Smooth muscle cell of the pulmonary artery (primary cell): ENCODE data around the gene GSTM1. TPM values are rescaled to one million over a fixed set of nuclear protein-coding genes. Genes with fewer than 3 reads are reported as not detected.

ENCODE experiments used
- total RNA-seq: library from RNA; depleted of rRNA; stranded (reverse); fragments of >200 nt; gene quantifications from 2 replicates; pipeline ENCODE4 v1.2.3, GENCODE V29; 2014

GSTM1 gene
- total RNA-seq = not detected in 2 replicates

GRCh38 chr1:109687641-109688499 is at the start of gene GSTM1:
Gene GSTM1, plus strand, starts transcription at chr1:109687817. Its CDS starts 57 bp downstream, at chr1:109687874.

GRCh38 chr1:109655615-109656519 is 31.8 kb upstream of the GSTM1 start, which contains the start of gene GSTM4:
Gene GSTM4, plus strand, starts transcription at chr1:109656099. Its CDS starts 291 bp downstream, at chr1:109656390.

GRCh38 chr1:109667452-109668122 is 20.0 kb upstream of the GSTM1 start, which contains the start of gene GSTM2:
Gene GSTM2, plus strand, starts transcription at chr1:109668057. Its CDS starts 59 bp downstream, at chr1:109668116.

GRCh38 chr1:109711593-109712320 is 24.1 kb downstream of the GSTM1 start, which contains the start of gene GSTM5:
Gene GSTM5, plus strand, starts transcription at chr1:109712251. Its CDS starts 62 bp downstream, at chr1:109712313.

GRCh38 chr1:109740615-109741373 is 53.2 kb downstream of the GSTM1 start, which contains the start of gene GSTM3:
Gene GSTM3, minus strand, starts transcription at chr1:109741038. Its CDS starts 751 bp downstream, at chr1:109740287.

Other genes starting within 250 kb of the GSTM1 start
- gene SYPL2, start 221.3 kb upstream of the GSTM1 start, total RNA-seq = 0.56 and 0.91 TPM in 2 replicates
- 1.2 and 1.3 TPM in 2 replicates for gene ATXN7L2, start 203.9 kb upstream of the GSTM1 start, total RNA-seq
- 6.5 and 10.4 TPM in 2 replicates for gene CYB561D1, start 193.7 kb upstream of the GSTM1 start, total RNA-seq
- 3.3 and 4.9 TPM in 2 replicates for gene AMIGO1, start 178.1 kb upstream of the GSTM1 start, total RNA-seq
- 0.13 TPM in 1 of 2 replicates, not detected in the other for gene GPR61, start 147.9 kb upstream of the GSTM1 start, total RNA-seq
- gene GNAI3, start 139.2 kb upstream of the GSTM1 start, total RNA-seq = 14.9 and 16.0 TPM in 2 replicates
- gene GNAT2, start 68.2 kb upstream of the GSTM1 start, total RNA-seq = 0.30 and 0.33 TPM in 2 replicates
- gene AMPD2, start 68.0 kb upstream of the GSTM1 start, total RNA-seq = 98.9 and 120 TPM in 2 replicates
- 7.8 and 12.9 TPM in 2 replicates for gene GSTM4, start 31.7 kb upstream of the GSTM1 start, total RNA-seq
- 26.5 and 27.1 TPM in 2 replicates for gene GSTM2, start 19.8 kb upstream of the GSTM1 start, total RNA-seq
- gene GSTM5, start 24.4 kb downstream of the GSTM1 start, total RNA-seq = 4.1 and 5.0 TPM in 2 replicates
- gene GSTM3, start 53.2 kb downstream of the GSTM1 start, total RNA-seq = 27.5 and 30.3 TPM in 2 replicates
- gene EPS8L3, start 76.1 kb downstream of the GSTM1 start, total RNA-seq = not detected in 2 replicates
- gene CSF1, start 223.0 kb downstream of the GSTM1 start, total RNA-seq = 53.5 and 61.1 TPM in 2 replicates